WTC11 (cell line): ENCODE measurements around the gene GLI2. TPM values are rescaled to one million over a fixed set of nuclear protein-coding genes. Genes with fewer than 3 reads are reported as not detected.

Experiments used
- ATAC-seq: fragments of 200-7000 bp; cut with Tn5 transposase; 2 replicates; pipeline ENCODE4 v1.10.0; 2021; ENCODE audit warnings: mild to moderate bottlenecking, moderate library complexity
- CTCF ChIA-PET: fragments of 300-600 bp; sonication (Branson Sonifier 250); formaldehyde crosslinking; loops from one replicate; lab custom pipeline; 2021; ENCODE audit warnings: antibody characterized with exemption; lab: Charles Lee
- POLR2A ChIA-PET: fragments of 350-600 bp; sonication (Branson Sonifier 250); formaldehyde crosslinking; loops from one replicate; lab custom pipeline; 2021; ENCODE audit warnings: antibody characterized with exemption; lab: Charles Lee
- DNase-seq: peaks from one replicate; pipeline ENCODE4 v3.0.0; 2021; ENCODE audit warnings: low spot score
- H3K27ac Mint-ChIP-seq: 2 replicates; pipeline ENCODE4 v1.8.0; 2021; ENCODE audit warnings: mixed read lengths
- H3K27me3 Mint-ChIP-seq: 2 replicates; pipeline ENCODE4 v1.8.0; 2021; ENCODE audit warnings: low read depth, mild to moderate bottlenecking, moderate library complexity, mixed read lengths
- H3K36me3 Mint-ChIP-seq: 2 replicates; pipeline ENCODE4 v1.8.0; 2021; ENCODE audit warnings: mixed read lengths
- H3K4me1 Mint-ChIP-seq: 2 replicates; pipeline ENCODE4 v1.8.0; 2022; ENCODE audit warnings: mixed read lengths
- H3K4me3 Mint-ChIP-seq: 2 replicates; pipeline ENCODE4 v1.8.0; 2021; ENCODE audit warnings: mild to moderate bottlenecking, moderate library complexity, mixed read lengths
- H3K9me3 Mint-ChIP-seq: 2 replicates; pipeline ENCODE4 v1.8.0; 2021; ENCODE audit warnings: mixed read lengths
- CREM ChIP-seq: sonication (generic); formaldehyde crosslinking; IDR thresholded peaks from 2 replicates; pipeline ENCODE4 v1.8.1; 2022; ENCODE audit warnings: mild to moderate bottlenecking, missing genetic modification reagents, moderate library complexity
- CTCF ChIP-seq: fragments of 200-600 bp; IDR thresholded peaks from 2 replicates; pipeline ENCODE4 v1.8.0; 2022; ENCODE audit warnings: antibody characterized with exemption
- GABPB1 ChIP-seq: sonication (generic); formaldehyde crosslinking; IDR thresholded peaks from 2 replicates; pipeline ENCODE4 v1.8.1; 2023; ENCODE audit warnings: mild to moderate bottlenecking, missing genetic modification reagents
- GRHL2 ChIP-seq: fragments of 250-450 bp; sonication (Bioruptor Pico); IDR thresholded peaks from 2 replicates; pipeline ENCODE4 v1.8.0; 2022; ENCODE audit warnings: mild to moderate bottlenecking, moderate library complexity; ENCODE audit not compliant: insufficient replicate concordance, severe bottlenecking
- KAT7 ChIP-seq: sonication (generic); formaldehyde crosslinking; IDR thresholded peaks from 2 replicates; pipeline ENCODE4 v1.8.1; 2023; ENCODE audit warnings: missing genetic modification reagents, mild to moderate bottlenecking, borderline replicate concordance
- OVOL2 ChIP-seq: fragments of 250-450 bp; sonication (Bioruptor Pico); IDR thresholded peaks from 2 replicates; pipeline ENCODE4 v1.9.0; 2021; ENCODE audit warnings: mild to moderate bottlenecking, borderline replicate concordance
- PRRX2 ChIP-seq: fragments of 250-450 bp; sonication (Bioruptor Pico); IDR thresholded peaks from 2 replicates; pipeline ENCODE4 v1.8.0; 2021; ENCODE audit warnings: mild to moderate bottlenecking
- RELA ChIP-seq: sonication (generic); formaldehyde crosslinking; IDR thresholded peaks from 2 replicates; pipeline ENCODE4 v1.8.1; 2022; ENCODE audit warnings: missing genetic modification reagents, mild to moderate bottlenecking, borderline replicate concordance
- SMAD4 ChIP-seq: sonication (generic); formaldehyde crosslinking; IDR thresholded peaks from 2 replicates; pipeline ENCODE4 v1.8.0; 2022; ENCODE audit warnings: mild to moderate bottlenecking, missing genetic modification reagents
- SOX15 ChIP-seq: fragments of 250-450 bp; sonication (Bioruptor Pico); IDR thresholded peaks from 2 replicates; pipeline ENCODE4 v1.9.0; 2021; ENCODE audit warnings: mild to moderate bottlenecking
- SP1 ChIP-seq: sonication (generic); formaldehyde crosslinking; conservative IDR thresholded peaks from 2 replicates; pipeline ENCODE4 v1.8.1; 2022; ENCODE audit warnings: missing genetic modification reagents
- ZBTB21 ChIP-seq: sonication (generic); formaldehyde crosslinking; IDR thresholded peaks from 2 replicates; pipeline ENCODE4 v1.8.1; 2023; ENCODE audit warnings: mild to moderate bottlenecking, missing genetic modification reagents, borderline replicate concordance
- ZBTB43 ChIP-seq: sonication (generic); formaldehyde crosslinking; IDR thresholded peaks from 2 replicates; pipeline ENCODE4 v1.8.1; 2023; ENCODE audit warnings: mild to moderate bottlenecking, missing genetic modification reagents
- ZNF232 ChIP-seq: sonication (generic); formaldehyde crosslinking; IDR thresholded peaks from 2 replicates; pipeline ENCODE4 v1.8.0; 2022; ENCODE audit warnings: mild to moderate bottlenecking, missing genetic modification reagents
- ZSCAN18 ChIP-seq: fragments of 250-450 bp; sonication (Bioruptor Pico); IDR thresholded peaks from 2 replicates; pipeline ENCODE4 v2.1.2; 2022; ENCODE audit warnings: mild to moderate bottlenecking, moderate library complexity
- total RNA-seq: library from RNA; stranded (reverse); gene quantifications from 3 replicates; pipeline ENCODE4 v1.2.3, GENCODE V29; 2021
- TF ChIP-seq, protein P1 (sequence below): sonication (generic); formaldehyde crosslinking; IDR thresholded peaks from 2 replicates; pipeline ENCODE4 v1.8.1; 2022; ENCODE audit warnings: mild to moderate bottlenecking, moderate library complexity, missing genetic modification reagents
- TF ChIP-seq, protein P2 (sequence below): sonication (generic); formaldehyde crosslinking; IDR thresholded peaks from 2 replicates; pipeline ENCODE4 v1.8.0; 2022; ENCODE audit warnings: mild to moderate bottlenecking, missing genetic modification reagents
- TF ChIP-seq, protein P3 (sequence below): sonication (generic); formaldehyde crosslinking; IDR thresholded peaks from 2 replicates; pipeline ENCODE4 v1.8.0; 2023; ENCODE audit warnings: missing genetic modification reagents, mild to moderate bottlenecking, borderline replicate concordance

Gene GLI2
- total RNA-seq, 1 experiment from 2014 or later: 60.9 TPM

- H3K27ac Mint-ChIP-seq: no peak overlapping the region
- no peak overlapping the region for H3K4me3 Mint-ChIP-seq
- no peak for DNase-seq
- ATAC-seq: no peak
- H3K9me3 Mint-ChIP-seq: 0 out of 2 replicates have a peak, but pooled peaks cover 2% of the 10 kb centered on the region
- no peaks in the 10 kb centered on the region for H3K36me3 Mint-ChIP-seq
- TF ChIP-seq KAT7 (no peak), ZSCAN18 (CRISPR knock-in tag) (no peak), SOX15 (CRISPR knock-in tag) (no peak), SMAD4 (no peak), PRRX2 (no peak), GABPB1 (CRISPR knock-in tag) (no peak), OVOL2 (CRISPR knock-in tag) (no peak), ZBTB43 (CRISPR knock-in tag) (no peak), GRHL2 (no peak), CREM (no peak), CTCF (no peak), ZNF232 (CRISPR knock-in tag) (no peak), ZBTB21 (CRISPR knock-in tag) (no peak), RELA (CRISPR knock-in tag) (no peak), SP1 (CRISPR knock-in tag) (no peak)
- TF ChIP-seq, protein P1, sequence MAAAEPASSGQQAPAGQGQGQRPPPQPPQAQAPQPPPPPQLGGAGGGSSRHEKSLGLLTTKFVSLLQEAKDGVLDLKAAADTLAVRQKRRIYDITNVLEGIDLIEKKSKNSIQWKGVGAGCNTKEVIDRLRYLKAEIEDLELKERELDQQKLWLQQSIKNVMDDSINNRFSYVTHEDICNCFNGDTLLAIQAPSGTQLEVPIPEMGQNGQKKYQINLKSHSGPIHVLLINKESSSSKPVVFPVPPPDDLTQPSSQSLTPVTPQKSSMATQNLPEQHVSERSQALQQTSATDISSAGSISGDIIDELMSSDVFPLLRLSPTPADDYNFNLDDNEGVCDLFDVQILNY (CRISPR knock-in tag): no peak
- TF ChIP-seq, protein P2, sequence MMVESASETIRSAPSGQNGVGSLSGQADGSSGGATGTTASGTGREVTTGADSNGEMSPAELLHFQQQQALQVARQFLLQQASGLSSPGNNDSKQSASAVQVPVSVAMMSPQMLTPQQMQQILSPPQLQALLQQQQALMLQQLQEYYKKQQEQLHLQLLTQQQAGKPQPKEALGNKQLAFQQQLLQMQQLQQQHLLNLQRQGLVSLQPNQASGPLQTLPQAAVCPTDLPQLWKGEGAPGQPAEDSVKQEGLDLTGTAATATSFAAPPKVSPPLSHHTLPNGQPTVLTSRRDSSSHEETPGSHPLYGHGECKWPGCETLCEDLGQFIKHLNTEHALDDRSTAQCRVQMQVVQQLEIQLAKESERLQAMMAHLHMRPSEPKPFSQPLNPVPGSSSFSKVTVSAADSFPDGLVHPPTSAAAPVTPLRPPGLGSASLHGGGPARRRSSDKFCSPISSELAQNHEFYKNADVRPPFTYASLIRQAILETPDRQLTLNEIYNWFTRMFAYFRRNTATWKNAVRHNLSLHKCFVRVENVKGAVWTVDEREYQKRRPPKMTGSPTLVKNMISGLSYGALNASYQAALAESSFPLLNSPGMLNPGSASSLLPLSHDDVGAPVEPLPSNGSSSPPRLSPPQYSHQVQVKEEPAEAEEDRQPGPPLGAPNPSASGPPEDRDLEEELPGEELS: no peak
- TF ChIP-seq, protein P3, sequence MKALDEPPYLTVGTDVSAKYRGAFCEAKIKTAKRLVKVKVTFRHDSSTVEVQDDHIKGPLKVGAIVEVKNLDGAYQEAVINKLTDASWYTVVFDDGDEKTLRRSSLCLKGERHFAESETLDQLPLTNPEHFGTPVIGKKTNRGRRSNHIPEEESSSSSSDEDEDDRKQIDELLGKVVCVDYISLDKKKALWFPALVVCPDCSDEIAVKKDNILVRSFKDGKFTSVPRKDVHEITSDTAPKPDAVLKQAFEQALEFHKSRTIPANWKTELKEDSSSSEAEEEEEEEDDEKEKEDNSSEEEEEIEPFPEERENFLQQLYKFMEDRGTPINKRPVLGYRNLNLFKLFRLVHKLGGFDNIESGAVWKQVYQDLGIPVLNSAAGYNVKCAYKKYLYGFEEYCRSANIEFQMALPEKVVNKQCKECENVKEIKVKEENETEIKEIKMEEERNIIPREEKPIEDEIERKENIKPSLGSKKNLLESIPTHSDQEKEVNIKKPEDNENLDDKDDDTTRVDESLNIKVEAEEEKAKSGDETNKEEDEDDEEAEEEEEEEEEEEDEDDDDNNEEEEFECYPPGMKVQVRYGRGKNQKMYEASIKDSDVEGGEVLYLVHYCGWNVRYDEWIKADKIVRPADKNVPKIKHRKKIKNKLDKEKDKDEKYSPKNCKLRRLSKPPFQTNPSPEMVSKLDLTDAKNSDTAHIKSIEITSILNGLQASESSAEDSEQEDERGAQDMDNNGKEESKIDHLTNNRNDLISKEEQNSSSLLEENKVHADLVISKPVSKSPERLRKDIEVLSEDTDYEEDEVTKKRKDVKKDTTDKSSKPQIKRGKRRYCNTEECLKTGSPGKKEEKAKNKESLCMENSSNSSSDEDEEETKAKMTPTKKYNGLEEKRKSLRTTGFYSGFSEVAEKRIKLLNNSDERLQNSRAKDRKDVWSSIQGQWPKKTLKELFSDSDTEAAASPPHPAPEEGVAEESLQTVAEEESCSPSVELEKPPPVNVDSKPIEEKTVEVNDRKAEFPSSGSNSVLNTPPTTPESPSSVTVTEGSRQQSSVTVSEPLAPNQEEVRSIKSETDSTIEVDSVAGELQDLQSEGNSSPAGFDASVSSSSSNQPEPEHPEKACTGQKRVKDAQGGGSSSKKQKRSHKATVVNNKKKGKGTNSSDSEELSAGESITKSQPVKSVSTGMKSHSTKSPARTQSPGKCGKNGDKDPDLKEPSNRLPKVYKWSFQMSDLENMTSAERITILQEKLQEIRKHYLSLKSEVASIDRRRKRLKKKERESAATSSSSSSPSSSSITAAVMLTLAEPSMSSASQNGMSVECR (CRISPR knock-in tag): no peak
- ChIA-PET POLR2A (no interaction called here), CTCF (interaction anchor here (1.6 kb wide), 1 partner anchor 22 kb away, joined by 4 read pairs; no protein-coding TSS in a partner anchor)
- H3K4me1 Mint-ChIP-seq: peaks cover 15% of the 10 kb centered on the region
- H3K27me3 Mint-ChIP-seq: peaks cover 62% of the 10 kb centered on the region
Observed at GRCh38 chr2:120691410-120691809, 44.3 kb upstream of the GLI2 start.
